Tibial nerve (tissue), 4 donors: ENCODE data around the gene DDX55. TPM values are rescaled to one million over a fixed set of nuclear protein-coding genes. Genes with fewer than 3 reads are reported as not detected.
"Not testable (repeated sequence)": the region's sequence is repeated elsewhere in the genome, so short reads cannot be mapped to it uniquely, and the experiment has no call there.

ENCODE experiments used
- DNase-seq, 2 donors: peaks; one replicate each; pipeline ENCODE4 v3.0.0-alpha.2; 2019; ENCODE audit warnings: low spot score in 2 of 2
- H3K27ac ChIP-seq, 4 donors: fragments of 200-600 bp; sonication (generic) in 3 of 4; one replicate each; pipeline ENCODE4 v1.5.1; 2017 to 2019; ENCODE audit warnings: mild to moderate bottlenecking in 1 of 4
- H3K27me3 ChIP-seq, 2 donors: fragments of 200-600 bp; sonication (generic) in 1 of 2; one replicate each; pipeline versions ENCODE4 v1.5.1 to v1.6.0; 2017 to 2019
- H3K36me3 ChIP-seq, 3 donors: fragments of 200-600 bp; sonication (generic); one replicate each; pipeline ENCODE4 v1.5.1; 2018 to 2019
- H3K4me1 ChIP-seq, 4 donors: fragments of 200-600 bp; sonication (generic) in 3 of 4; one replicate each; pipeline ENCODE4 v1.5.1; 2017 to 2019
- H3K4me3 ChIP-seq, 4 donors: fragments of 200-600 bp; sonication (generic) in 3 of 4; one replicate each; pipeline ENCODE4 v1.5.1; 2017 to 2019; ENCODE audit warnings: mild to moderate bottlenecking in 1 of 4, moderate library complexity in 1 of 4
- H3K9me3 ChIP-seq, 4 donors: fragments of 200-600 bp; sonication (generic) in 3 of 4; one replicate each; pipeline ENCODE4 v1.5.1; 2017 to 2019
- EP300 ChIP-seq, 2 donors: sonication (generic); formaldehyde crosslinking; IDR thresholded peaks; one replicate each; pipeline ENCODE4 v1.6.1; 2017; ENCODE audit warnings: antibody characterized with exemption in 2 of 2, mild to moderate bottlenecking in 1 of 2
- POLR2A ChIP-seq, 2 donors: fragments of 450-650 bp; IDR thresholded peaks; one replicate each; pipeline ENCODE4 v1.6.1; 2017; ENCODE audit warnings: antibody characterized with exemption in 2 of 2, mild to moderate bottlenecking in 2 of 2, moderate library complexity in 2 of 2
- WGBS, 2 donors: methylation state at CpG; one replicate each; pipeline ENCODE4 v1.1.5; 2018; 5-methylcytosine and 5-hydroxymethylcytosine counted together
- total RNA-seq, 4 donors: library from RNA; depleted of rRNA; stranded (reverse); fragments of >200 nt; gene quantifications; one replicate each; pipeline ENCODE4 v1.1.0, GENCODE V29; 2016
- TF ChIP-seq, protein P1 (sequence below), 5 experiments: fragments of 200-600 bp in 3 of 5; fragments of 450-650 bp in 2 of 5; sonication (generic) in 3 of 5; IDR thresholded peaks; one replicate each; pipeline ENCODE4 v1.5.1; 2016 to 2019; ENCODE audit warnings: antibody characterized with exemption in 5 of 5, mild to moderate bottlenecking in 3 of 5, moderate library complexity in 2 of 5

Gene DDX55
- total RNA-seq, 4 donors from 2014 or later = 16.8 to 53.1 (median 29.3) TPM

DNA sequence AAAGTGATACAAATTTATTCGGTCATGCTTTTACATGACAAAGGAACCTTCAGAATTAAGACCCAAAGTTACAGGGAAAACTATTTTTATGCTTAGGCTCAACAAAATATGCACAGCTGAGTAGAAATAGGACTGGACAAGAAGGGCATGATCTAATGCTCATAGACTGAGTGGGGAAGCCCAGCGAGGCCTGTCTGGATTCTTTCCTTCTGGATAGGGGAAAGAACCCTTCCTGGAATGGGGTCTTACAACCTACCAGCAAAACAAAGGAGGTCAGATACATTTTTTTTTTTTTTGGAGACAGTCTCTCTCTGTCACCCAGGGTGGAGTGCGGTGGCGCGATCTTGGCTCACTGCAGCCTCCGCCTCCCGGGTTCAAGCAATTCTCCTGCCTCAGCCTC is 2.2 kb upstream of the DDX55 start:
- Histone ChIP-seq H3K4me1 (peaks cover 0 to 50% (median 14%) of the 10 kb centered on the region in 4 donors), H3K27me3 (no peaks in the 10 kb centered on the region), H3K36me3 (peaks cover 0 to 39% (median 3%) of the 10 kb centered on the region in 3 donors), H3K9me3 (no peaks in the 10 kb centered on the region), H3K4me3 (no peak overlapping the region), H3K27ac (no peak overlapping the region)
- TF ChIP-seq EP300 (IDR thresholded peaks at IDR 0.05) (no peak), POLR2A (IDR thresholded peaks at IDR 0.05) (no peak)
- TF ChIP-seq, protein P1, sequence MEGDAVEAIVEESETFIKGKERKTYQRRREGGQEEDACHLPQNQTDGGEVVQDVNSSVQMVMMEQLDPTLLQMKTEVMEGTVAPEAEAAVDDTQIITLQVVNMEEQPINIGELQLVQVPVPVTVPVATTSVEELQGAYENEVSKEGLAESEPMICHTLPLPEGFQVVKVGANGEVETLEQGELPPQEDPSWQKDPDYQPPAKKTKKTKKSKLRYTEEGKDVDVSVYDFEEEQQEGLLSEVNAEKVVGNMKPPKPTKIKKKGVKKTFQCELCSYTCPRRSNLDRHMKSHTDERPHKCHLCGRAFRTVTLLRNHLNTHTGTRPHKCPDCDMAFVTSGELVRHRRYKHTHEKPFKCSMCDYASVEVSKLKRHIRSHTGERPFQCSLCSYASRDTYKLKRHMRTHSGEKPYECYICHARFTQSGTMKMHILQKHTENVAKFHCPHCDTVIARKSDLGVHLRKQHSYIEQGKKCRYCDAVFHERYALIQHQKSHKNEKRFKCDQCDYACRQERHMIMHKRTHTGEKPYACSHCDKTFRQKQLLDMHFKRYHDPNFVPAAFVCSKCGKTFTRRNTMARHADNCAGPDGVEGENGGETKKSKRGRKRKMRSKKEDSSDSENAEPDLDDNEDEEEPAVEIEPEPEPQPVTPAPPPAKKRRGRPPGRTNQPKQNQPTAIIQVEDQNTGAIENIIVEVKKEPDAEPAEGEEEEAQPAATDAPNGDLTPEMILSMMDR (IDR thresholded peaks at IDR 0.05) = no peak
- WGBS, 2 donors = 90% methylated on average over 7 of the region's 7 CpGs
- no peak for DNase-seq

DNA sequence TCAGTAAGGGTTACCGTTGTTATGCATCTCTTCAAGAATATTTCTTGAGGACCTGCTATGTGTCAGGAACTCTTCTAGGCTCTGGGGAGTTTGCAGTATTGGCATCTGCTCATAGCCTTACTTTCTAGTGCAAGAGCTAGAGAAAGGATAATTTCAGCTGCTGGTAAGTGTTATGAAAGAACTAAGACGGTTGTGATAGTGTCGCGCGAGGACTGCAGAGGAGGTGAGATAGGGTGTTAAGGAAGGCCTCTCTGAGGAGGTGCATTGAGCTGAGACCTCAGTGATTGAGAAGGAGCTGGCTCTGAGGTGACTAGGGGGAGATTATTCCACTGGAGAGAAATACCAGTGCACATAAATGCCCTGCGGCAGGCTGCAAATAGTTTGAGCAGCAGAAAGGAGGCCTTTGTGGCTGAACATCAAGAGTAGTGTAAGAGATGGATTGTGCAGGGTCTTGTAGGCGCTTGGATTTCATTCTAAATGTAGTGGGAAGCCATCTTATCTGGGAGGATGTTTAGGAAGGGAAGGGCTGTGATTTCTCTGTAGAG is 824 bp downstream of the DDX55 start:
- Histone ChIP-seq H3K9me3 (no peaks in the 10 kb centered on the region), H3K27me3 (no peaks in the 10 kb centered on the region), H3K4me1 (peaks cover 0 to 40% (median 14%) of the 10 kb centered on the region in 4 donors), H3K4me3 (peak overlapping the region; percentile 85 to 99 (median 93)), H3K36me3 (peaks cover 0 to 45% (median 2%) of the 10 kb centered on the region in 3 donors), H3K27ac (peak overlapping the region in 2 of 4 donors; percentile 88 to 90)
- no peak for TF ChIP-seq POLR2A (IDR thresholded peaks at IDR 0.05)
- no peak for TF ChIP-seq EP300 (IDR thresholded peaks at IDR 0.05)
- TF ChIP-seq, protein P1 (IDR thresholded peaks at IDR 0.05) = no peak
- no peak for DNase-seq
- WGBS, 2 donors = 5 to 9% methylated on average over 7 of the region's 7 CpGs

DNA sequence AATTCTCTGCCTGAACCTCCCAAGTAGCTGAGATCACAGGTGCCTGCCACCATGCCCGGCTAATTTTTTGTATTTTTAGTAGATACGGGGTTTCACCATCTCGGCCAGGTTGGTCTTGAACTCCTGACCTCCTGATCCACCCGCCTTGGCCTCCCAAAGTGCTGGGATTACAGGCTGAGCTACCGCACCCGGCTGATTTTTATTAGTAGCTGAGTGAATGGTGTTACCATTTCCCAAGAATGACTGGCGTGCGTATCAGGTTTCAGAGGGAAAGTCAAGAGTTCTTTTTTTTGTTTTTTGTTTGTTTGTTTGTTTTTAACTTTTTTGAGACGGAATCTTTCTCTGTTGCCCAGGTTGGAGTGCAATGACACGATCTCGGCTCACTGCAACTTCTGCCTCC is 1.6 kb downstream of the DDX55 start:
- not testable (repeated sequence) for H3K27me3 ChIP-seq, H3K9me3 ChIP-seq, H3K27ac ChIP-seq, DNase-seq
- WGBS, 2 donors = 85 to 88% methylated on average over 11 of the region's 11 CpGs
- peaks cover 0 to 40% (median 14%) of the 10 kb centered on the region in 4 donors for H3K4me1 ChIP-seq
- peak overlapping the region in 1 of 4 donors; percentile 85 for H3K4me3 ChIP-seq
- H3K36me3 ChIP-seq = peaks cover 2 to 46% (median 6%) of the 10 kb centered on the region in 3 donors

DNA sequence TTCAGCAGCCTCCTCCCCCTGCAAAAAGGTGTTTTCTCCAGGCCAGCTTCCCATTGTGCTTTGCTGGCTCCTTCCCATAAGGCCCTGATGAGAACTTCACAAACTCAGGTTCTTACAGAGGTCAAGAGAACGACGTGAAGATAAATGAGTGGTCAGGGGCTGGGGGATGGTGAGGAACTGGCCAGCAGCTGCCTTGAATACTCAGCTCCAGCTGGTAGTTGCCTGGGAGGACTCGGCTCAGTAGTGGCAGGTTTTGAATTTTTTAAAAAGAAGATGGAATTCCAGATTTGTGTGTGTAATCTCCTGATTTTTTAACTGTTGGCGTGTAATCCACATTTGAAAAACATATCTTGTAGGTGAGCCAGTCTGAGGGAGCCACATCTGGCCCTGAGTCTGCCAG is 5.9 kb downstream of the DDX55 start:
- no peaks in the 10 kb centered on the region for H3K9me3 ChIP-seq
- no peak for TF ChIP-seq EP300 (IDR thresholded peaks at IDR 0.05)
- TF ChIP-seq POLR2A (IDR thresholded peaks at IDR 0.05) = no peak
- TF ChIP-seq, protein P1 (IDR thresholded peaks at IDR 0.05) = no peak
- no peak for DNase-seq
- 82 to 85% methylated on average over 4 of the region's 4 CpGs for WGBS, 2 donors
- H3K36me3 ChIP-seq = peaks cover 4 to 81% (median 31%) of the 10 kb centered on the region in 3 donors
- H3K4me1 ChIP-seq = peaks cover 0 to 26% (median 4%) of the 10 kb centered on the region in 4 donors
- no peak overlapping the region for H3K4me3 ChIP-seq
- no peaks in the 10 kb centered on the region for H3K27me3 ChIP-seq
- H3K27ac ChIP-seq = no peak overlapping the region

DNA sequence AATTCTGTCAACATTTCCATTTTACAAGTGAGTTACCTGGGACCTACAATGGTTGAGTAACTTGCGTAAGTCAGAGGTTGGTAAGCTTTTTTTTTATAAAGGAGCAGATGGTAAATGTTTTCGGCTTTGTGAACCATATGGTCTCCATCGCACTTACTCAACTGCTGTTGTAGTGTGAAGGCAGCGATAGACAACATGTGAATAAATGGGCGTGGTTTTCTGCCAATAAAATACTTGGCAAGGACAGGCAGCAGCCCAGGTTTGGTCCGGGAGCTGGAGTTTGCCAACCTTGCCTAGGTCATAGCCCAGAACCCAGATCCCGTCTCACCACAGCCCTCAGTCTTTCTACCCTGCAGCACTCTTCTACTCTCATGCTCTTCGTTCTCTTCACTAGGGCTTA is 6.3 kb downstream of the DDX55 start:
- peaks cover 0 to 22% (median under 1%) of the 10 kb centered on the region in 4 donors for H3K4me1 ChIP-seq
- no peaks in the 10 kb centered on the region for H3K9me3 ChIP-seq
- TF ChIP-seq, protein P1 (IDR thresholded peaks at IDR 0.05) = no peak
- 90 to 91% methylated on average over 8 of the region's 8 CpGs for WGBS, 2 donors
- no peak for DNase-seq
- no peak overlapping the region for H3K4me3 ChIP-seq
- no peaks in the 10 kb centered on the region for H3K27me3 ChIP-seq
- H3K27ac ChIP-seq = no peak overlapping the region
- H3K36me3 ChIP-seq = peaks cover 4 to 86% (median 33%) of the 10 kb centered on the region in 3 donors
